CD14-positive monocyte (primary cell): ENCODE measurements around the gene TNN. TPM values are rescaled to one million over a fixed set of nuclear protein-coding genes. Genes with fewer than 3 reads are reported as not detected.
A peak's percentile ranks its signal among the peaks of the same experiment; 100 is the strongest.

Experiments used
- DNase-seq, 3 donors: peaks; one replicate each; pipeline ENCODE4 v3.0.0-alpha.2; 2011 to 2022
- H2AFZ ChIP-seq: 2 replicates; pipeline ENCODE4 v1.6.0; 2012; ENCODE audit warnings: mild to moderate bottlenecking, low read depth, low read length, inconsistent platforms; ENCODE audit not compliant: insufficient read depth, poor library complexity, severe bottlenecking
- H3K27ac ChIP-seq, 2 donors: 1 replicate in 1 of 2; 2 replicates in 1 of 2; pipeline ENCODE4 v1.5.1; 2012 to 2013; ENCODE audit warnings: low read length in 2 of 2, control low read depth in 1 of 2, inconsistent platforms in 1 of 2, low read depth in 1 of 2, mild to moderate bottlenecking in 1 of 2
- H3K27me3 ChIP-seq, 2 donors: one replicate each; pipeline versions ENCODE4 v1.6.0 to v1.6.1; 2011 to 2013; ENCODE audit warnings: low read length in 2 of 2; ENCODE audit not compliant: control insufficient read depth in 2 of 2, insufficient read depth in 2 of 2
- H3K36me3 ChIP-seq, 2 donors: replicated peaks in 1 of 2; 1 replicate in 1 of 2; 2 replicates in 1 of 2; pipeline versions ENCODE4 v1.5.1 to v1.6.1; 2012 to 2013; ENCODE audit warnings: low read length in 2 of 2, control low read depth in 1 of 2, inconsistent platforms in 1 of 2, mild to moderate bottlenecking in 1 of 2; ENCODE audit not compliant: insufficient read depth in 2 of 2, control insufficient read depth in 1 of 2
- H3K4me1 ChIP-seq, 2 donors: 1 replicate in 1 of 2; 2 replicates in 1 of 2; pipeline versions ENCODE4 v1.5.1 to v1.6.1; 2012 to 2013; ENCODE audit warnings: low read length in 2 of 2, control low read depth in 1 of 2, inconsistent platforms in 1 of 2, mild to moderate bottlenecking in 1 of 2, moderate library complexity in 1 of 2; ENCODE audit not compliant: insufficient read depth in 2 of 2, control insufficient read depth in 1 of 2
- H3K4me2 ChIP-seq: replicated peaks from 2 replicates; pipeline ENCODE3; 2012; ENCODE audit warnings: low read length, moderate library complexity, mild to moderate bottlenecking; ENCODE audit not compliant: poor library complexity, severe bottlenecking; ENCODE audit errors: extremely low read depth
- H3K4me3 ChIP-seq, 3 experiments: fragments of 200-600 bp in 1 of 3; sonication (generic) in 1 of 3; replicated peaks in 1 of 3; 1 replicate in 2 of 3; 2 replicates in 1 of 3; pipeline ENCODE4 v1.5.1; 2011 to 2013; ENCODE audit warnings: low read length in 3 of 3, mild to moderate bottlenecking in 3 of 3, control low read depth in 2 of 3, low read depth in 2 of 3, inconsistent platforms in 1 of 3, moderate library complexity in 1 of 3
- H3K79me2 ChIP-seq: 2 replicates; pipeline ENCODE4 v1.6.0; 2012; ENCODE audit warnings: mild to moderate bottlenecking, control low read depth, inconsistent platforms, low read length, moderate library complexity; ENCODE audit not compliant: insufficient read depth
- H3K9ac ChIP-seq: 2 replicates; pipeline ENCODE4 v1.6.0; 2017; ENCODE audit warnings: low read length, mild to moderate bottlenecking; ENCODE audit not compliant: insufficient read depth, poor library complexity, severe bottlenecking
- H3K9me3 ChIP-seq, 2 donors: replicated peaks in 1 of 2; 1 replicate in 1 of 2; 2 replicates in 1 of 2; pipeline versions ENCODE4 v1.5.1 to v1.6.1; 2012 to 2013; ENCODE audit warnings: low read length in 2 of 2, control low read depth in 1 of 2; ENCODE audit not compliant: control insufficient read depth in 1 of 2, insufficient read depth in 1 of 2
- H4K20me1 ChIP-seq: 2 replicates; pipeline ENCODE4 v1.6.0; 2012; ENCODE audit warnings: mild to moderate bottlenecking, low read length, control low read depth, moderate library complexity; ENCODE audit not compliant: insufficient read depth
- H3K27ac Mint-ChIP-seq, 7 donors: one replicate each; pipeline ENCODE4 v1.8.0; 2020; ENCODE audit warnings: mild to moderate bottlenecking in 7 of 7, mixed read lengths in 7 of 7, moderate library complexity in 6 of 7, inconsistent platforms in 2 of 7
- H3K27me3 Mint-ChIP-seq, 3 donors: one replicate each; pipeline ENCODE4 v1.8.0; 2021 to 2022; ENCODE audit warnings: low read depth in 3 of 3, mild to moderate bottlenecking in 3 of 3, mixed read lengths in 3 of 3, moderate library complexity in 3 of 3, inconsistent platforms in 1 of 3
- H3K36me3 Mint-ChIP-seq, 2 donors: one replicate each; pipeline ENCODE4 v1.8.0; 2020; ENCODE audit warnings: mixed read lengths in 2 of 2, inconsistent platforms in 1 of 2, mild to moderate bottlenecking in 1 of 2
- H3K4me1 Mint-ChIP-seq: one replicate; pipeline ENCODE4 v1.8.0; 2020; ENCODE audit warnings: mild to moderate bottlenecking, mixed read lengths
- H3K4me3 Mint-ChIP-seq, 2 donors: one replicate each; pipeline ENCODE4 v1.8.0; 2020; ENCODE audit warnings: mild to moderate bottlenecking in 2 of 2, mixed read lengths in 2 of 2, moderate library complexity in 1 of 2
- H3K9me3 Mint-ChIP-seq, 7 donors: one replicate each; pipeline ENCODE4 v1.8.0; 2020 to 2022; ENCODE audit warnings: mixed read lengths in 7 of 7, mild to moderate bottlenecking in 6 of 7, moderate library complexity in 6 of 7, inconsistent platforms in 2 of 7
- CTCF ChIP-seq: fragments of 200-600 bp; IDR thresholded peaks from one replicate; pipeline ENCODE4 v1.8.0; 2022; ENCODE audit warnings: antibody characterized with exemption, mild to moderate bottlenecking
- WGBS: methylation state at CpG from one replicate; pipeline ENCODE4 v1.1.5; 2013; ENCODE audit warnings: missing lambda C conversion rate; ENCODE audit not compliant: insufficient coverage; 5-methylcytosine and 5-hydroxymethylcytosine counted together
- intact Hi-C, 2 donors: fragments of 100-400 bp; cut with micrococcal nuclease; formaldehyde crosslinking; loops; one replicate each; pipeline versions ENCODE4 v1.15.0 to v1.15.1; 2023
- polyA plus RNA-seq, 3 donors: library from polyadenylated mRNA; depleted of rRNA in 1 of 3; unstranded in 2 of 3; stranded (reverse) in 1 of 3; fragments of 300-500 nt in 2 of 3; fragments of >200 nt in 1 of 3; fragmentation: Illumina TruSeq in 2 of 3; gene quantifications; 1 replicate in 2 of 3; 2 replicates in 1 of 3; pipeline ENCODE4 v1.2.3, GENCODE V29; 2012 to 2021

Gene TNN
- polyA plus RNA-seq, 3 donors = not detected

- Histone ChIP-seq H3K36me3 (no peaks in the 10 kb centered on the region), H4K20me1 (no peaks in the 10 kb centered on the region), H3K27me3 (no peaks in the 10 kb centered on the region), H3K9ac (no peak overlapping the region), H3K4me3 (no peak overlapping the region), H3K4me1 (peaks cover 31 to 45% of the 10 kb centered on the region in 2 donors), H2AFZ (no peak overlapping the region), H3K27ac (no peak overlapping the region), H3K4me2 (no peak overlapping the region), H3K9me3 (no peaks in the 10 kb centered on the region), H3K79me2 (peaks cover 18% of the 10 kb centered on the region)
- Mint-ChIP-seq H3K4me1 (peaks cover 37% of the 10 kb centered on the region), H3K4me3 (no peak overlapping the region), H3K36me3 (peaks cover 3 to 4% of the 10 kb centered on the region in 2 donors), H3K27ac (no peak overlapping the region), H3K9me3 (no peaks in the 10 kb centered on the region), H3K27me3 (peaks cover 0 to 2% (median 0%) of the 10 kb centered on the region in 3 donors)
- intact Hi-C loops = no loop called here
- no peak for DNase-seq
- no peak for TF ChIP-seq CTCF
- WGBS = 33% methylated on average over 1 of the region's 1 CpG
Observed at GRCh38 chr1:175195281-175195680, 127.6 kb downstream of the TNN start.

- peak in 2 of 3 donors; percentile 18 to 50 for DNase-seq
- Histone ChIP-seq H3K9me3 (no peaks in the 10 kb centered on the region), H3K79me2 (peaks cover 13% of the 10 kb centered on the region), H3K4me1 (peaks cover 26 to 40% of the 10 kb centered on the region in 2 donors), H3K9ac (no peak overlapping the region), H4K20me1 (no peaks in the 10 kb centered on the region), H3K27me3 (no peaks in the 10 kb centered on the region), H3K27ac (no peak overlapping the region), H3K36me3 (no peaks in the 10 kb centered on the region), H2AFZ (no peak overlapping the region), H3K4me2 (no peak overlapping the region), H3K4me3 (no peak overlapping the region)
- Mint-ChIP-seq H3K4me1 (peaks cover 32% of the 10 kb centered on the region), H3K4me3 (no peak overlapping the region), H3K36me3 (no peaks in the 10 kb centered on the region), H3K27ac (peak overlapping the region in 2 of 7 donors; percentile 1 to 50), H3K27me3 (peaks cover 0 to 2% (median 0%) of the 10 kb centered on the region in 3 donors), H3K9me3 (no peaks in the 10 kb centered on the region)
- TF ChIP-seq CTCF = no peak
- intact Hi-C loops = no loop called here
- 33% methylated on average over 3 of the region's 3 CpGs for WGBS
Observed at GRCh38 chr1:175195798-175196197, 128.2 kb downstream of the TNN start.
